Measurements from ENCODE around the gene CHRDL2.

Gene CHRDL2

GRCh38 chr11:74748211-74749126, 17.2 kb upstream of the CHRDL2 start, which contains the start of gene RNF169:
Gene RNF169, plus strand, starts transcription at chr11:74748849. Its CDS starts 32 bp downstream, at chr11:74748881.
- DNase-seq (ENCODE audit: low read depth, low spot score): peak; percentile 82

GRCh38 chr11:74746868-74747267, 15.6 kb upstream of the CHRDL2 start:
- DNase-seq (ENCODE audit: low read depth, low spot score): no peak

- DNase-seq (ENCODE audit: low read depth, low spot score): no peak
Observed at GRCh38 chr11:74744277-74744676, 13.1 kb upstream of the CHRDL2 start.

GRCh38 chr11:74743640-74744039, 12.4 kb upstream of the CHRDL2 start:
- no peak for DNase-seq (ENCODE audit: low read depth, low spot score)

- no peak for DNase-seq (ENCODE audit: low read depth, low spot score)
Observed at GRCh38 chr11:74742070-74742469, 10.8 kb upstream of the CHRDL2 start.

- peak; percentile 70 for DNase-seq (ENCODE audit: low read depth, low spot score)
Observed at GRCh38 chr11:74739546-74740270, 8.5 kb upstream of the CHRDL2 start.

- no peak for DNase-seq (ENCODE audit: low read depth, low spot score)
Observed at GRCh38 chr11:74736031-74736430, 4.8 kb upstream of the CHRDL2 start.

- DNase-seq (ENCODE audit: low read depth, low spot score): no peak
Observed at GRCh38 chr11:74735365-74735928, 4.2 kb upstream of the CHRDL2 start.

- no peak for DNase-seq (ENCODE audit: low read depth, low spot score)
Observed at GRCh38 chr11:74734559-74734925, 3.3 kb upstream of the CHRDL2 start.

- DNase-seq (ENCODE audit: low read depth, low spot score): no peak
Observed at GRCh38 chr11:74730571-74731260, 510 bp downstream of the CHRDL2 start.

- DNase-seq (ENCODE audit: low read depth, low spot score): no peak
Observed at GRCh38 chr11:74729397-74729796, 1.8 kb downstream of the CHRDL2 start.

- DNase-seq (ENCODE audit: low read depth, low spot score): peak; percentile 47
Observed at GRCh38 chr11:74726547-74727182, 4.6 kb downstream of the CHRDL2 start.

GRCh38 chr11:74725701-74726100, 5.5 kb downstream of the CHRDL2 start:
- no peak for DNase-seq (ENCODE audit: low read depth, low spot score)

- DNase-seq (ENCODE audit: low read depth, low spot score): no peak
Observed at GRCh38 chr11:74723511-74723910, 7.7 kb downstream of the CHRDL2 start.

GRCh38 chr11:74721479-74721835, 9.8 kb downstream of the CHRDL2 start:
- no peak for DNase-seq (ENCODE audit: low read depth, low spot score)

GRCh38 chr11:74720596-74721478, 10.4 kb downstream of the CHRDL2 start:
- DNase-seq (ENCODE audit: low read depth, low spot score): no peak

GRCh38 chr11:74719011-74719410, 12.2 kb downstream of the CHRDL2 start:
- DNase-seq (ENCODE audit: low read depth, low spot score): no peak

- DNase-seq (ENCODE audit: low read depth, low spot score): no peak
Observed at GRCh38 chr11:74717221-74717969, 13.8 kb downstream of the CHRDL2 start.

GRCh38 chr11:74714904-74715303, 16.3 kb downstream of the CHRDL2 start:
- DNase-seq (ENCODE audit: low read depth, low spot score): no peak

GRCh38 chr11:74713686-74714085, 17.5 kb downstream of the CHRDL2 start:
- no peak for DNase-seq (ENCODE audit: low read depth, low spot score)
